HFF-Myc (cell line): ENCODE measurements around the gene BTC.

ENCODE experiments used
- DNase-seq: peaks from one replicate; pipeline ENCODE4 v3.0.0-alpha.2; 2011; ENCODE audit warnings: low read depth; ENCODE audit errors: extremely low read depth
- H3K4me3 ChIP-seq: replicated peaks from 2 replicates; pipeline ENCODE4 v1.5.1; 2011; ENCODE audit warnings: low read depth, mild to moderate bottlenecking, control low read depth, low read length
- CTCF ChIP-seq: IDR thresholded peaks from 2 replicates; pipeline ENCODE4 v1.5.1; 2012; ENCODE audit warnings: mild to moderate bottlenecking, low read depth, low read length, control low read depth; ENCODE audit errors: missing control alignments

The BTC gene

GRCh38 chr4:74790652-74791051 is 3.7 kb downstream of the BTC start:
- no peak overlapping the region for H3K4me3 ChIP-seq
- no peak for DNase-seq
- no peak for TF ChIP-seq CTCF

- no peak overlapping the region for H3K4me3 ChIP-seq
- DNase-seq = no peak
- no peak for TF ChIP-seq CTCF
Measured at GRCh38 chr4:74789518-74789917, 4.8 kb downstream of the BTC start.

GRCh38 chr4:74777531-74777930 is 16.8 kb downstream of the BTC start:
- H3K4me3 ChIP-seq = no peak overlapping the region
- no peak for DNase-seq
- TF ChIP-seq CTCF = no peak

GRCh38 chr4:74772783-74773182 is 21.5 kb downstream of the BTC start:
- no peak overlapping the region for H3K4me3 ChIP-seq
- no peak for DNase-seq
- no peak for TF ChIP-seq CTCF

GRCh38 chr4:74772106-74772505 is 22.2 kb downstream of the BTC start:
- no peak for DNase-seq
- no peak overlapping the region for H3K4me3 ChIP-seq
- no peak for TF ChIP-seq CTCF

- TF ChIP-seq CTCF = no peak
- no peak for DNase-seq
- H3K4me3 ChIP-seq = no peak overlapping the region
Measured at GRCh38 chr4:74770226-74770910, 24.0 kb downstream of the BTC start.
